Brain pericyte (primary cell): ENCODE data around the gene ZNF70.

Experiments used
- DNase-seq: peaks from one replicate; pipeline ENCODE4 v3.0.0-alpha.2; 2012; ENCODE audit warnings: low read depth, low spot score

Gene ZNF70

DNA sequence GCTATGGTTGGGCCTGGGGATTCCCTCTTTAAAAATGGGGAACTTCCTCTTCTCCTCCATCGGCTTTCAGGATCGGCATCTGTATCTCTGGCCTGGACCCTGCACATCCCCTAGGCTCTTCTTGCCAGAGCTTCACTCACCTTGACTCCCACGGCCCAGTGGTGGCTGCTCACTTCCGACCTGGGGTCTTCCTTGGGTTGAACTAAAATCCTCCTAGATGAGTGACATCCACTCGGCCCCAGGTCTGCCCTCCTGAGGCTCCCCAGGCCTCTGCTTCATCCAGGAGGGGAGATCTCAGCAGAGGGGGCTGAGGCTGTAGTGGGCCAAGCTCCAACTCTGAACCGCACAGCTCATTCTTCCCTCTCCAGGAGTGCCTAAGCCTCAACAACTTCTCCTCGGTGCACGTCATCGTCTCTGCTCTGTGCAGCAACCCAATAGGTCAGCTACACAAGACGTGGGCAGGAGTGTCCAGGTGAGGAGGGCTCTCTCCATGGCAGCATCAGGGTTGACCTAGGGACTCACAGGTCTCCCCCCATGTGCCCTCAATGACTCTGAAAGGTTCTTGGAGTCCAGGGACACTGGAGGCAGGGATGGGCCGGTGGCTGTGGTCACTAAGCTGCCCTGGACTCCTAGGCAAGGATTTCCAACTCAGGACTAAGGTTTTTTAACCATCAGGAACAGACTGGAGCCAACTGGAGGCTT lies 56.8 kb downstream of the ZNF70 start:
- no peak for DNase-seq

DNA sequence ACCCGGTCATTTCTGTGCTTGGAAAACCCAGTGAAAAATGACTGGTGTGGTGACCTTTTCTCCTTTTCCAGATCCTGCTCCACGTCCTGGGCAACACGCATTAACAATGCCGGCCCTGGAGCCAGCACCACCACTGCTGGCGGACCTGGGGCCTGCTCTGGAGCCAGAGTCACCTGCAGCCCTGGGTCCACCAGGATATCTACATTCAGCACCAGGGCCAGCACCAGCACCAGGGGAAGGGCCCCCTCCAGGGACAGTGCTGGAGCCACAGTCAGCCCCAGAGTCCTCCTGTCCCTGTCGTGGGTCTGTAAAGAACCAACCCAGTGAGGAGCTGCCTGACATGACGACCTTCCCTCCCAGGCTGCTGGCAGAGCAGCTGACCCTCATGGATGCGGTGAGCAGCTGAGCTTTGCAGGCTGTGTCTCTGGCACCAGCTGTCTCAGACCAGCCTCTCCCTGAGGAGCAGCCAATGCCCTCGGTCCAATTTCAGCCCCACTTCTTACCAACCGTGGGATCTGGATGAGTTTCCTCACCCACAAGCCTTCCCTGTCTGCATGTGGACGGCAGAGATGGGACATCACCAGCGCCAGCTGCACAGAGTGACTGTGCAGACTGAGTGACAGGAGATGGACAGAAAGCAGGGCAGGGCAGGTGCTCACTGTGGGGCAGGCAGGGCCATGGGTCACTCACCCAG lies 58.2 kb downstream of the ZNF70 start:
- DNase-seq, result no peak

DNA sequence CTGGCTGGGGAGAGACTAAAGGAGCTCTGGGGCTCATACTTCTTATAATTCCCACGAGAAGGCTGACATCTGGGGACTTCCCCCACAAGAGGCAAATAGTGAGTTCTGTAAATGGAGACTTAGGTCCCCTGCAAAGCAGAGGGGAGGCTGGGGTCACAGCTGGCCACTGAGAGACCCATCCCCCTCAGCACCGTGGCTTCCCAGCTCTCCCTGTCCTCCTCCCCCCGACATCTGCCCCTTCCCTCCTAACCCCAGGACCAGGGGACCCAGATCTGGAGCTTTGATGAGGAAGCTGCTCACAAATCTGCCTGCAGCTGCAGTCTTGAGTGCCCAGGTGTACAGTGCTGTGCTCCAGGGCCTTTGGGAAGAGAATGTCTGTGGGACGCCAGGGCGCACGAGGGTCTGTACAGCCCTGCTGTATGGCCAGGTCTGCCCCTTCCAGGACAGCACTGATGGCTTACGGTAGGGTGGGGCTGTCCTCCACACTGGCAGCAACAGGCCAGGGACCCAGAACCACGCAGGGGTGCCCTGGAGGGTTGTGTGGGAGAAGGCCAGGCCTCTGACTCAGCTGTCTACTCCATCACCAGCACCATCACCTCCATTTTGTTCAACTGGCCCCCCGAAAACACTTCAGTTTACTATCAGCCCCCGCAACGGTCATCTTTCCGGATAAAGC lies 59.0 kb downstream of the ZNF70 start:
- DNase-seq, result no peak

GRCh38 chr22:23690713-23691112 lies 60.2 kb downstream of the ZNF70 start, which contains the start of gene RGL4:
RGL4 (plus strand) TSS chr22:23691013; CDS start chr22:23692031, 1,018 bp downstream.
- DNase-seq, result no peak

GRCh38 chr22:23689414-23689813 lies 61.5 kb downstream of the ZNF70 start:
- no peak for DNase-seq
